Measurements from ENCODE around the gene PIP5KL1. TPM values are rescaled to one million over a fixed set of nuclear protein-coding genes. Genes with fewer than 3 reads are reported as not detected.

Gene PIP5KL1
- total and polyA plus RNA-seq, 2 of the 8 experiments (the other 6 are each of a cell fraction or from before 2014, with no cell fraction given), result 13.4 to 15.4 TPM

- TF ChIP-seq RAD21 (IDR thresholded peaks at IDR 0.05 in 1 of 2, conservative IDR thresholded peaks at IDR 0.05 in 1 of 2; ENCODE audit: low read depth in 2 of 2, low read length in 2 of 2) (peak; percentile 62 to 75), YY1 (IDR thresholded peaks at IDR 0.05; ENCODE audit: low read depth, low read length) (peak; percentile 41; the same call in 1 of the 2 replicates), SIN3A (conservative IDR thresholded peaks at IDR 0.05 in 1 of 2, IDR thresholded peaks at IDR 0.05 in 1 of 2; ENCODE audit: low read depth in 1 of 2, low read length in 2 of 2) (peak in 1 of 2 experiments; percentile 68; a peak in 1 of 4 replicates), MAFK (IDR thresholded peaks at IDR 0.05; ENCODE audit: low read depth, low read length) (peak; percentile 5; the same call in 1 of the 2 replicates), SIRT6 (IDR thresholded peaks at IDR 0.05; ENCODE audit: low read length) (no peak), TBP (IDR thresholded peaks at IDR 0.05; ENCODE audit: low read depth, low read length) (no peak), MAX (IDR thresholded peaks at IDR 0.05) (peak; percentile 36; the same call in 1 of the 2 replicates), RXRA (IDR thresholded peaks at IDR 0.05; ENCODE audit: insufficient read depth, low read depth, low read length) (no peak), SUZ12 (IDR thresholded peaks at IDR 0.05; ENCODE audit: low read length) (no peak), HDAC2 (IDR thresholded peaks at IDR 0.05; ENCODE audit: borderline replicate concordance in 1 of 2, low read depth in 2 of 2, low read length in 2 of 2) (no peak), FOSL1 (IDR thresholded peaks at IDR 0.05; ENCODE audit: insufficient read depth, low read depth, low read length) (no peak), CHD1 (IDR thresholded peaks at IDR 0.05; ENCODE audit: low read depth, low read length) (no peak), CREB1 (IDR thresholded peaks at IDR 0.05) (peak; percentile 58), TAF7 (optimal IDR thresholded peaks at IDR 0.05; ENCODE audit: borderline replicate concordance, low read depth, low read length) (no peak)
Measured at GRCh38 chr9:127955294-127956015, 24.9 kb upstream of the PIP5KL1 start (continued).
